GM23248 (cell line): Measurements from ENCODE around the gene BST2. TPM values are rescaled to one million over a fixed set of nuclear protein-coding genes. Genes with fewer than 3 reads are reported as not detected.

Experiments used
- DNase-seq: peaks from one replicate; pipeline ENCODE4 v3.0.0-alpha.2; 2015
- H2AFZ ChIP-seq: fragments of 200-600 bp; sonication (generic); 2 replicates; pipeline ENCODE4 v1.6.1; 2016; ENCODE audit warnings: antibody characterized with exemption
- H3F3A ChIP-seq: fragments of 200-600 bp; sonication (generic); 2 replicates; pipeline ENCODE4 v1.6.1; 2016; ENCODE audit warnings: mild to moderate bottlenecking, antibody characterized with exemption, mixed run types; ENCODE audit not compliant: insufficient read depth
- H3K27ac ChIP-seq: fragments of 200-600 bp; sonication (generic); 2 replicates; pipeline ENCODE4 v1.5.1; 2016; ENCODE audit warnings: mild to moderate bottlenecking
- H3K27me3 ChIP-seq: fragments of 200-600 bp; sonication (generic); replicated peaks from 2 replicates; pipeline ENCODE4 v1.6.1; 2016; ENCODE audit warnings: mild to moderate bottlenecking; ENCODE audit not compliant: insufficient read depth
- H3K36me3 ChIP-seq: fragments of 200-600 bp; sonication (generic); 2 replicates; pipeline ENCODE4 v1.6.1; 2016; ENCODE audit warnings: low read depth, mild to moderate bottlenecking
- H3K4me1 ChIP-seq: fragments of 200-600 bp; sonication (generic); 2 replicates; pipeline ENCODE4 v1.6.1; 2016; ENCODE audit warnings: mild to moderate bottlenecking; ENCODE audit not compliant: insufficient read depth
- H3K4me2 ChIP-seq: fragments of 200-600 bp; sonication (generic); one replicate; pipeline ENCODE4 v1.6.1; 2016; ENCODE audit warnings: mild to moderate bottlenecking; ENCODE audit not compliant: unreplicated experiment
- H3K4me3 ChIP-seq: fragments of 200-600 bp; sonication (generic); 2 replicates; pipeline ENCODE4 v1.5.1; 2016; ENCODE audit warnings: mild to moderate bottlenecking
- H3K79me2 ChIP-seq: fragments of 200-600 bp; sonication (generic); 2 replicates; pipeline ENCODE4 v1.6.1; 2016; ENCODE audit warnings: mild to moderate bottlenecking; ENCODE audit not compliant: insufficient read depth
- H3K9ac ChIP-seq: fragments of 200-600 bp; sonication (generic); 2 replicates; pipeline ENCODE4 v1.6.1; 2016; ENCODE audit warnings: mild to moderate bottlenecking
- H3K9me2 ChIP-seq: fragments of 200-600 bp; sonication (generic); 2 replicates; pipeline ENCODE4 v1.6.1; 2016; ENCODE audit warnings: mixed run types, mild to moderate bottlenecking, moderate library complexity; ENCODE audit not compliant: insufficient read depth
- H3K9me3 ChIP-seq: fragments of 200-600 bp; sonication (generic); one replicate; pipeline ENCODE4 v1.6.1; 2017; ENCODE audit warnings: low read depth
- H4K20me1 ChIP-seq: fragments of 200-600 bp; sonication (generic); 2 replicates; pipeline ENCODE4 v1.6.0; 2016; ENCODE audit not compliant: insufficient read depth
- EZH2 ChIP-seq: fragments of 200-600 bp; sonication (generic); IDR thresholded peaks from 2 replicates; pipeline ENCODE4 v1.6.1; 2018; ENCODE audit warnings: antibody characterized with exemption, mild to moderate bottlenecking; ENCODE audit not compliant: insufficient read depth, poor library complexity, severe bottlenecking
- EZH2phosphoT487 ChIP-seq: fragments of 200-600 bp; sonication (generic); IDR thresholded peaks from 2 replicates; pipeline ENCODE4 v1.6.1; 2018; ENCODE audit warnings: antibody characterized with exemption, moderate library complexity, mild to moderate bottlenecking, low read depth; ENCODE audit not compliant: insufficient read depth
- WGBS, 2 experiments: methylation state at CpG; one replicate each; pipeline ENCODE4 v1.1.6; 2015 to 2017; ENCODE audit warnings: low lambda C conversion rate in 2 of 2, low coverage in 1 of 2; ENCODE audit errors: missing lambda C conversion rate in 2 of 2; 5-methylcytosine and 5-hydroxymethylcytosine counted together
- in situ Hi-C: fragments of 300-500 bp; cut with MboI; formaldehyde crosslinking; loops from 2 replicates; pipeline ENCODE4 v1.15.0; 2020
- polyA plus RNA-seq: library from polyadenylated mRNA; unstranded; fragments of >200 nt; fragmentation: Nextera tagmentation; extraction: Ambion mirVana; gene quantifications from 2 replicates; pipeline ENCODE4 v1.2.1, GENCODE V29; 2016
- total RNA-seq: library from RNA; depleted of rRNA; stranded (reverse); fragments of >200 nt; shearing (Covaris generic); gene quantifications from 2 replicates; pipeline ENCODE4 v1.2.3, GENCODE V29; 2014; rRNA removed

Gene BST2
- not detected in 2 replicates for total RNA-seq
- polyA plus RNA-seq: 0.75 and 0.79 TPM in 2 replicates

- H3K9me2 ChIP-seq: no peaks in the 10 kb centered on the region
- no peak within 1 kb of the TSS for H3K4me2 ChIP-seq
- in situ Hi-C loops: no loop called here
- no peak within 1 kb of the TSS for H3K9ac ChIP-seq
- 0 out of 2 replicates have a peak within 1 kb of the TSS, but pooled peaks have one; percentile 56 for H2AFZ ChIP-seq
- no peaks in the 10 kb centered on the region for H4K20me1 ChIP-seq
- H3K27ac ChIP-seq: no peak within 1 kb of the TSS
- peak; percentile 31 for DNase-seq
- TF ChIP-seq EZH2 (no peak), EZH2phosphoT487 (no peak)
- 66 to 75% methylated on average over 18 of the region's 18 CpGs for WGBS, 2 experiments
- H3K79me2 ChIP-seq: no peaks in the 10 kb centered on the region
- H3K27me3 ChIP-seq: no peaks in the 10 kb centered on the region
- H3K9me3 ChIP-seq: no peaks in the 10 kb centered on the region
- H3K4me3 ChIP-seq: no peak within 1 kb of the TSS
- H3K36me3 ChIP-seq: no peaks in the 10 kb centered on the region
- H3K4me1 ChIP-seq: no peaks in the 10 kb centered on the region
- H3F3A ChIP-seq: no peaks in the 10 kb centered on the region
Measured at GRCh38 chr19:17405250-17406045, at the start of gene BST2. Gene BST2 (minus strand): TSS chr19:17405630. CDS start chr19:17405575, 55 bp downstream.

- Histone ChIP-seq H3K36me3 (no peaks in the 10 kb centered on the region), H3K4me2 (no peak overlapping the region), H3K79me2 (no peaks in the 10 kb centered on the region), H4K20me1 (no peaks in the 10 kb centered on the region), H3K9ac (no peak overlapping the region), H3K9me2 (no peaks in the 10 kb centered on the region), H3F3A (no peaks in the 10 kb centered on the region), H3K4me3 (no peak overlapping the region), H3K9me3 (no peaks in the 10 kb centered on the region), H2AFZ (no peak overlapping the region), H3K4me1 (no peaks in the 10 kb centered on the region), H3K27me3 (peaks cover 16% of the 10 kb centered on the region; the same call in 1 of the 2 replicates), H3K27ac (no peak overlapping the region)
- in situ Hi-C loops: no loop called here
- DNase-seq: no peak
- no peak for TF ChIP-seq EZH2
- TF ChIP-seq EZH2phosphoT487: no peak
- WGBS, 2 experiments: 2 to 4% methylated on average over 7 to 13 of the region's 13 CpGs
Measured at GRCh38 chr19:17454576-17455071, 49.2 kb upstream of the BST2 start.

- Histone ChIP-seq H3K9me3 (no peaks in the 10 kb centered on the region), H3K9me2 (no peaks in the 10 kb centered on the region), H3K9ac (no peak overlapping the region), H4K20me1 (no peaks in the 10 kb centered on the region), H3K27me3 (peaks cover 16% of the 10 kb centered on the region; the same call in 1 of the 2 replicates), H2AFZ (no peak overlapping the region), H3K27ac (no peak overlapping the region), H3K36me3 (no peaks in the 10 kb centered on the region), H3K4me1 (no peaks in the 10 kb centered on the region), H3F3A (no peaks in the 10 kb centered on the region), H3K4me2 (no peak overlapping the region), H3K4me3 (no peak overlapping the region), H3K79me2 (no peaks in the 10 kb centered on the region)
- no peak for DNase-seq
- in situ Hi-C loops: no loop called here
- TF ChIP-seq EZH2phosphoT487 (no peak), EZH2 (no peak)
- WGBS, 2 experiments: 66 to 70% methylated on average over 4 of the region's 4 CpGs
Measured at GRCh38 chr19:17451820-17452219, 46.4 kb upstream of the BST2 start.

GRCh38 chr19:17450264-17451075 is 45.0 kb upstream of the BST2 start:
- no peaks in the 10 kb centered on the region for H3F3A ChIP-seq
- H3K79me2 ChIP-seq: no peaks in the 10 kb centered on the region
- H2AFZ ChIP-seq: no peak overlapping the region
- in situ Hi-C loops: no loop called here
- TF ChIP-seq EZH2 (no peak), EZH2phosphoT487 (no peak)
- H4K20me1 ChIP-seq: no peaks in the 10 kb centered on the region
- H3K4me2 ChIP-seq: no peak overlapping the region
- H3K4me3 ChIP-seq: no peak overlapping the region
- no peaks in the 10 kb centered on the region for H3K36me3 ChIP-seq
- WGBS, 2 experiments: 59 to 77% methylated on average over 7 to 8 of the region's 8 CpGs
- H3K9me3 ChIP-seq: no peaks in the 10 kb centered on the region
- H3K9me2 ChIP-seq: no peaks in the 10 kb centered on the region
- no peak overlapping the region for H3K9ac ChIP-seq
- H3K4me1 ChIP-seq: no peaks in the 10 kb centered on the region
- no peak for DNase-seq
- peaks cover 12% of the 10 kb centered on the region; the same call in 1 of the 2 replicates for H3K27me3 ChIP-seq
- no peak overlapping the region for H3K27ac ChIP-seq
